Fibroblast of upper back skin (primary cell): ENCODE measurements around the gene MYT1.

Source experiments
- DNase-seq: peaks from one replicate; pipeline ENCODE4 v3.0.0-alpha.2; 2013

Gene MYT1

DNA sequence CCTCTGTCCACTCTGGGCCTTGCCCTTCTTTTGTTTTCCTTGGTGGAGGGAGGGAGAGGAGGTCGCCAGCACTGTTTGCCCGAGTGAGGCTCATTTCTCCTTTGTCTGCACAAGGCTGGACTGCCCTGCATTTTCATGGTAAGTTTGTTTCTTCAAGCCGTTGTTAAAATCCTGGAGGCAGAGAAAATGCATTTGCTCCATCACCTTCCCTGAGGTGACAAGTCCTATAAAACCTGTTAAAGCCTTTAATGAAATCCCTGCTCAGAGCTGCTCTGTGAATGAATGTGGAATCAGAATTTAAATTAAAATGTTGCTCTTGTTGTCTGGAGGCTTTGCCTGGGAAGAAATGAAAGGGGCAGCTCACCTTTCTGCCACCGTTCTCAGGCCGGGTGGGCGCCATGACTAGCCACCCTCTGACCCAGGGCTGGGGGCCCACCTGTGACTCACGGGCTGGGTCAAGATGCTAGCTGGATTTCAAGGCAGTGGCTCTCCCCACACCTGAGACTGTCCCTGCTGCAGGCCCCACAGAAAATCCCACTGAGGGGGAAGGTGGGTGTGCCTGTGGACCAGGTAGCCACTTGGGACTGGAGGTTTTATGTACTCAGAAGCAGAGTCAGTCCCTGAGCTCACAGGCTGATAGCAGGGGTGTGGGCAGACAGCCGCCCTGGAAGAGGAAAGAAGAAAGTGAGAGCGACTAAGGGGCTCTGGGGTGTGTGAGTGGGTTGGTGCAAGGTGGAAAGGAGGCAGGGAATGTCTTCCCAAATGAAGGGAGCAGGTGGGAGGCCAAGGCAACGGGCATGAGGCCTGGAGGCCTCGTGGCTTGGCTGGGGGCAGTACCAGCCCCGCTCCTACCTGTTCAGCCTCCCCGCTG, 24.0 kb upstream of the MYT1 start:
- DNase-seq, result no peak

DNA sequence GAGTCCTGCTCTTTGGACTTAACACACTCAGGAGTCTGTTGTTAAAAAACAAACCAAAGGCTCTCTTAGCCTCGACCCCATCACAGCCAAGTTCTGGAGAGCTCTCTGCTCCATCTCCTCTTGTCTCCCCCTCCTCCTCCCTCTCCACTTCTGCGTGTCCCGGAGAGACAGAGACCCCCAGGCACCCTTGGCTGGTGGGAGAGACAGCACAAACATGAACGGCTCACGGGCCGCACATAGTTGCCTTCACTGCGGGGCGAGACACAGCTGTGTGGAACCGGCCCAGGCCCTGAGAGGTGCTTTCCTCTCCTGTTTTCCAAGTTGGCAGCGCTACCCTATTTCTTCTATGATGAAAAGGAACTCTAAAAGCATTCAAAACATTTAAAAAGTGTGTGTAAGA, 23.3 kb upstream of the MYT1 start:
- DNase-seq, result no peak

DNA sequence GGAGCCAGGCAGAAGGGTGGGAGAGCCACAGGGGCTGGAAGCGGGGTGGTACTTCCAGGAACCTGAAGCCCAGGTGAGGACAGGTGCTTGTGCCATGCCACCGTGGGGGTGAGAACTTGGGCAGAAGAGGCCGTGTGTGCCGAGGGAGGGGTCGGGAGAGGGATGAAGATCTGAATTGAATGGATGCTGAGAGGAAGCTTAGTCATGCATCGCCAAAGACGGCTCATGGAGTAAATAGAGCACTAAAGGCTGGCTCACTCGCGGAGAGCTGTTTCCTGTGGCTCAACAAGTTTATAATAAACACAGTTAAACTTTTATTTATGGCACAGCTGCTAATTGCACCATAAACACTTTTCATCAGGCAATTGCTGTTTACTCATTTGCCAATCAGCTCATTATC, 21.7 kb upstream of the MYT1 start:
- DNase-seq, result no peak

DNA sequence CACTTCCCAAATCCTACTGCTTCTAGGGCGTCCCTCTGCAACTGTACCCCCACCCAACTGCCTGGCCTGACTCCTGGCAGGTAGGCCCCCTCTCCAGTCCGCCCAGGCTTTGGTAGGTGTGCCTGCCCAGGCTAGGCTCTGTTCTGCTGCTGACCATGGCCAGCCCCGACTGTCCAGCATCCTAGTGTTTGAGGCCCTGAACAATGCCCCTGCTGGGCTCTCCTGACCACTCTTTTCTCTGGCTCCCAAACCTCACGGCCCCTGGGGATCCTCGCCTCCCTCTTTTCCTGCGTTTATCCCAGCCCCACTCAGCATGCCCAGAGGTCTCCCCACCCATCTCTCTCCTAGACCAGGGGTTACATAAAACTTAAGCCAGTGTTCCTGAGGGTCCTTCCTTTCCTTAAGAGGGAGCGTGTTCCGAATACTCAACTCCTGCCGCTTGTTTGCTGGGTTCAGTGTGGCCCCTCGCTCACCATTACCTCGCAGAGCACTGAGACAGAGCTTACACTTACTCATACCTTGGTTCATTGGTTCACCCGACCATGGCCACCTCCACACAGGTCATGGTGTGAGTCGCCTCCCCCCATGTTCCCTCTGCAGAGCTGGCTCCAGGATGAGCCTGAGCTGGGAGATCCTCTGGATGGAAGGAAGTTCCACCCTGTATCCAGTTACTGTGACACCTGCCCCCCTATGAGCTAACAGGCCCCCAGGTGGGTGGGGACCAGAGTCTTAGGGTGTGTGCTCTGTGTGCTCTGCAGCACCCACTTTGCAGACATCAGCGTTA, 21.0 kb upstream of the MYT1 start:
- DNase-seq, result no peak

DNA sequence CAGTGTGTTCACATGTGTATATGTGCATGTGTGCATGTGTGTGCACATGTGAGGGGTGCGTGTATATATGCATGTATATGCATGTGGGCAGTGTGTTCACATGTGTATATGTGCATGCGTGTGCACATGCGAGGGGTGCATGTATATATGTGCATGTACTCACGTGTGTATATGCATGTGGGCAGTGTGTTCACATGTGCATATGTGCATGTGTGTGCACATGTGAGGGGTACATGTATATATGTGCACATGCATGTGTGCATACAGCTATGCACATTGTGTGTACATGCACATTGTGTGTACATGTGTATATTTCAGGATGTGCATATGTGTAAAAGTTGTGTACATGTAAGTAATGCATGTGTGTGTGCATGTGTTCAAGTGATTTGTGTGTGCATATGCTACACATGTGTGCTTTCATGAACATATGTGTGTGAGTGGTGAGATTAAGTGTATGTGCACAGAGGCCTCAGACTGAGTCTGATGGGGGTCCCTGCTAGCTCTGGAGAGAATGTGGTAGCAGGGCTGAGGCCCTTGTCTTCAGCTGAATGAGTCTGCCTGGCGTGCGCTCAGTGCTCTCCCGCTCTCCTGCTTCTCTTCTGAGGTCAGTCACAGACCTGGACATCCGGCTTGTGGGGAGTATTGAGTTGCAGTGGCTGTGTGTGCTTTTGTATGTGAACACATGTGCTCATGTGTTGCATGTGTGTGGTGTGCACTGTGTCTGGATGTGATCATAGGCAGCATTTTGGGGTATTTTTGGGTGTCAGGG, 19.9 kb upstream of the MYT1 start:
- DNase-seq, result no peak

DNA sequence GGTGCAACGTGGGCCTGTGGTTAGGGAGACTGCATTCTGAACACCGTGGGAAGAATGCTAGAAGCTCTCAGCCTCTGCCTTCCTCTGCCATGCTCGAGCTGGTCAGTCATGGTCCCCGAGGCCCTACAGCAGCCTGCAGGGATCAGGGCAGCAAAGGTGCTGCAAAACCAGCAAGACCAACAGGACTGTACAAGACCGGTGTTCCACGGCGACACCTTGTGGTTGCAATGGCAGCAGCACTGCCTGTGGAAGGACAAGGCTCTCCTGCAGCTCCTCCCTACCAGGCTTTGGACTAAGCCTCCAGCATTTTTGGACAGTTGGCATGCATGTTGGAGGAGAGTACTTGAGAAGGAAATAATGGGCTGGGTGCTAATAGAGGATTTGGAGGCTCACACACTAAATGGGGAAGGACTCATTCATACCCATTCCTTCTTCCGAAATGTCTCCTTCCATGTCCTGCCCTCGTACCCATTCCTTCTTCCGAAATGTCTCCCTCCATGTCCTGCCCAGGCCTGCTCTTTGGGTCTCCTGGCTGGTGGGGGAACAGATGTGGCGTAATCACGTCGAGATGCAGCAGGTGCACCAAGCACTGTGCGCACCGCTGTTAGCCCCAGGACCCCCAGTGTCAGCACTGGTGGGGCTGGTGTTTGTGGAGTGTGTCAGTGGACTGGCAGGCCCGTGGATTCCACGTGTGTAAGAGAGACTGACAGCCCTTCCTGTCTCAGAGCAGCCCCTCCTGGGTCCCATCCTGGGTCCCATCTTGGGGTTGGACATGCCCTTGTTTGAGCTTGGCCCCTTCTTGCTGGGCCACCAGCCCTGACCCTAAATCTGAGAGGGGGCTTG, 18.6 kb upstream of the MYT1 start:
- no peak for DNase-seq

DNA sequence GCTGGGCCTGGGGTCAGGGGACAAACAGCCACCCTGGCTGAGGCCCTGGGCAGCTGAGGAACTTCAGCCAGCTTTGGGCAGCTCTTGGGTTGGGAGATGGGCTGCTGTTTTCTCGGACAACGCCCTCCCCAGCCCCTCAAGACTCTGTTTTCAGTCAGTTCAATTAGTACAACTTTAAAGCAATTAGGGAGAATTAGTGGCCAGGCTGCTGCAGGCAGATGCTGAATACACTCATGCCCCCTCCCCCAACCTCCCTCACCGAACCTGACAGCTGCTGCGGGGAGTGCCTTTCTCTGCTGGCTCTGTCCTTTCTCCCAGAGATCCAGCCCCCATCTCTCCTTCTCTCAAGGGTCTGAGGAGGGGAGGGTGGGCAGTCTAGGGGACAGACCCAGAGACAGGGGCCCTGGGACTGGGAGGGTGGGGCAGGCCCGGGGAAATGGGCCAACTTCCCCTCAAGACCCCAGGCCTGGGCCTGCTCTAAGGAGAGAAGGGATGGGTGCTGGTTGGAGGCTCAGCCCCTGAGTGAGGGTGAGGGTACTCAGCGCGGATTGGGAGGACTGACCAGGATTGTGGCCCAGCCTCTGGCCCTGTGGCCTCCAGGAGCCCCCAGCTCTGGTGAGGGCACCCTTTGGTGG, 17.8 kb upstream of the MYT1 start:
- DNase-seq, result no peak

DNA sequence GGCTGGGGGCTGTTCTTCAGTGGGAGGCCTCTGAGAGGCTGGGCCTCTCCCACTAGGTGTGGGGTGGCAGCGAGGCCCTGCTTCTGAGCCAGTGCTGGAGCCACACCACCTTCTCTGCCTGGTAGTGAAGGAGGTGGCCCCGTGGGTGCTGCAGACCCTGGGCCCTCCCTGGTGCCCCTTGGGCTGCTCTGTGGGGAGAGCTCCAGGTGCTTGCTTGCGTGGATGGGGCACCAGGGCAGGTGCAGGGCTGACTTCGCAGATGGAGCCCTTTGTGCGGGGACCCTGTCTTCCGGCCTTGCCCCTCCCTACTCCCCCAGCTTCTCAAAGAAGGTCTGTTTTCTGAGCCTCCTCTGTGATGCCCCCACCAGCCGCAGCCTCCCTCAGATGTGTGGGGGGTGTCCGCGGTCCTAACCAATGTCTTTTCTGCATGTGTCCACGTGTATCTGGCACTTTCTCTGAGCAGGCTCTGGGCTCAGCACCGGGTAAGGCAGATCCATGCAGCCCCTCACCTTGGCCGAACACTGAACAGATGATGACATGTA, 17.2 kb upstream of the MYT1 start:
- DNase-seq, result no peak

DNA sequence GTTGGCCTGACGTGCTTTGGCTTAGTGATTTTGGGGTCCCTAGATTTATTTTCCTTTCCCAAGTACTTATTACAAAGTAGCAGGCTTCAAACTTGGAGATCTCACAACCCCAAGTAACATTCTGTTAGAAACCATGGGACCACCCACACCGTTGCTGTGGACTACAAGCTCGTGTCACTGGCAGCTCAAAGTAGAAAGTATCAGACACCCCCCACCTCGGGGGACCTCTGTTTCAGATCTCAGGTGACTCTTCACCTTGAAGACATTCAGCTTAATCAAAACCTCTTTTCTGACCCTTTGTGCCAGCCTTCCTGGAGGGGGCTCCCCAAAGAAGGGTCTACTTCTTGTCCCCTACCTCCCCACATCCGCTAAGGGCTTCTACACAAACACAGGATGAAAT, 15.7 kb upstream of the MYT1 start:
- DNase-seq, result no peak

DNA sequence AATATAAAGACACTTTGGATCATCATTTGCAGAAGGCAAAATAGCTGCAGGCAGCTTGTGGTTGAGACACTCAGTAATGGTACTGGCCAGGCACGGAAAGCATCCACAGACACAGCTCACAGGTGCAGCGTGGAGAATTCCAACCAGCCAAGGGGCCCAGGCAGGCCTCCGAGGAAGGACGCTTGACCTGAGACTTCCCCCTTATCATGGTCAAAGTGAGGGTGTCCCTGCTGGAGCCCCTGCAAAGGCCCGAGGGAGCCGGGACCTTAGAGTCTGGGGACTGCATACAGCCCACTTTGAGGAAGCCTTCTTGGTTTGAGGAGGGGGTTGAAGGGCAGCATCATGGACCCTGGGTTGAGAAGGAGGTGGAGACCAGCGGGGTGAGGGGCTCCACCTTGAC, 15.1 kb upstream of the MYT1 start:
- no peak for DNase-seq

DNA sequence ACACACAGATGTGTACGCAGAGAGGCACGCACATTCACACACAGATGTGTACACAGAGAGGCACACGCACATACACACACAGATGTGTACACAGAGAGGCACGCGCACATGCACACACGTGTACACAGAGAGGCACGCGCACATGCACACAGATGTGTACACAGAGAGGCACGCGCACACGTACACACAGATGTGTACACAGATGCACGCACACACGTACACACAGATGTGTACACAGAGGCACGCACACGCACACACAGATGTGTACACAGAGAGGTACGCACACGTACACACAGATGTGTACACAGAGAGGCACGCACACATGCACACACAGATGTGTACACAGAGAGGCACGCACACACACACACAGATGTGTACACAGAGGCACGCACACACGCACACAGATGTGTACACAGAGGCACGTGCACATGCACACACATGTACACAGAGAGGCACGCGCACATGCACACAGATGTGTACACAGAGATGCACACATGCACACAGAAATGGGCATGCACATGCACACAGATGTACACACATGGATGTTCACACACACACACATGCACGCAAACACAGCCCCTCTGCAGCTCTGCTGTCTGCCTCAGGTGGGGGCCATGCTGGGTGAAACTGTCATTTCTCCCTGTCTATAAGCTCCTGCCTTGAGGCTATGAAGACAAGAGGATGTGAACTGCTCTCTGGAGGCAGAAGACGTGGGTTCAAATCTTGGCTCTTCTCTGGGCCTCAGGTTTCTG, 14.3 kb upstream of the MYT1 start:
- no peak for DNase-seq

DNA sequence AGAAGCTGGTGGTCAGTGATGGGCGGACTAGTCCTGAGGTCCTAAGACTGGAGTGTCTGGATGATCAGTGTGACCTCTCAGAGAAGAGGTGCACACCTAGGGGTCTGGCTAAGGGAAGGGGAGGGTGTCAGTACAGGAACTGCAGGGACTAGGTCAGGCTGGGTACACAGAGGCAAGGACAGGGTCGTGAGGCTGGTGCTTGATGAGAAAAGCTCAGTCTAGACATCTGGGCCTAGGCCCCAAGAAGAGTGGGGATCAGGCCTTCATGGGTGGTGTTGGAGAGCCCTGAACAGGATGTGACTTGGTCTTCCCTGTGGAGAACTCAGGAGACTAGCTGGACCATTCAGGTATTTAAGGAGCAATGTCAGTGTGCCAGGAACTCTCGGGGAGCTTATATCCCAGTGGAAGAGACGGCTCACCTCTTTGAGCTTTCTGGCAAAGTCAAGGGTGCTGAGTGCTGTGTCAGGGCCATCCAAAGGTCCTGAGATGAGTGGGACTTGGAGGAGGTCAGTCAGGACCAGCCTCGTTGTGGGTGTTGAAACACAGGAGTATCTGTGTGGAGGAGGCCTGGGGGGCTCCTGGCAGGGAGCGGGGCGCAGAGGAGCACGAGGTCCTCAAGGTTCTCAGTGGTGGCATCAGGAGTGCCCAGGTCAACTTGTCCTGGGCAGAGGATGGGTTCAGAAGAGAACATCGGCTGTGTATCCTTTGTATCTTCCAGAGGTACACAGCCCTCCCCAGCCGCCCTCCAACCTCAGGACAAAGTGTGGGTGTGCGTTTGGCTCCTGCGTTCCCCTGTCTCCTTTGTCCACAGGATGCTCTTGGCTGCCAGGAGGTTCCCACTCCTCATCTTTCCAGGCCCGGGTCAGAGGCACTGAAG, 13.3 kb upstream of the MYT1 start:
- no peak for DNase-seq

DNA sequence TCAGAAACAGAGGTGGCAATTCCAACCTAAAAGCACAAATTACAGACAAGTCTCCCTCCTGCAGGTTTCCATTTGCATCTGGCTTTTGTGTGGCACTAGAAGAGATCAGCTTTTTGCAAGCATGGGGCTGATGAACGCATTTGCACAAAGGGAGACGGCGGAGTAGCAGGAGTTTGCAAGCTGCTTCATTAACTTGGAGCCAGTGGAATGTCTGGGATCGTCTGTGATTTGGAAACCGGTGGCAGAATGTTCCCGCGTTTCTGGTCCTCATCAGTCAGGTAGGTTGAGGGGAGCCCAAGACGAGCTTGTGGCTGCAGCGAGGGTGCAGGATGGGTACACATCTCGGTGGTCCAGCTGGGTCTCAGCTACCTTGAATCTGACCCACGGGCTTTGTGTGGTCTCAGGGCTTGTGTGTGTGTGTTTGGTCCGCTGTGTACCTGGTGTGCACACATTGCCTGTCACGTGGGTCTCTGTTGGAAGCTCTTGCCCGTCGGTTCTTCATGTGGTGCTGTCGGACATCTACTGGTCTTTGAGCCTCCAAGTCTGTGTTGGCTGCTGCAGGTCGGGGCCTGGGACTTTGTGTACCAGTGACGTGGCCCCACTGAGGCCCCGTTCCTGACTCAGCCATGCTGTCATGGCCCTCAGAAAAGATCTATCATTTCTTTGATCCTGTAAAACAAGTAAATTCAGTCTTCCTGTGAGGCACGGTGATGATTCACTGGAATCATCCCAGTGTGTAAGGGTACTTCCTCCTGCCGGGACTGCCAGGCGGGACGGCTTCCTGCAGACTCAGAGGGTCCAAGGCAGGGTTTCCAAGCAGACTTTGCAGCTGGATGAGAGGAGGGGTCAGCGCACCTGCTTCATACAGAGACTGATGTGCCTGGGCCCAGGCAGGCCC, 12.4 kb upstream of the MYT1 start:
- peak; percentile 10 for DNase-seq

DNA sequence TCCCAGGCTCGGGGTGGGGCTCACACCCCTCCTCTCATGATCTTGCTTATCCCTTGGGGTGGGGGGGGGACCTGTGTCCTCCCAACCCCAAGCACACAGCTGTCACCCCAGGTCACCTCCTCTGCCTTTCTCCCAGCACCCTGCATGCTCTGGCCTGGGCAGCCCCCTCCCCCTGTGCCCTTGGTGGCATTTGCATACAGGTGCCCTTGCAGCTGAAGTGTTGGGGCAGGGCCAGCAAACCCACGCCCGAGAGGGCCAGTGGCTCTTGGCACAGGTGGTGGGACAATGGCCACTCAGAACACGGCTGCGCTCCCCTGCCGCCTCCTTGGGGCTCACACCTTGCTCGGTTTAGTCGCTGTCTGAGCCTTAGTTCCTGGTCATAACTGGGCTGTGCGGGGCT, 11.3 kb upstream of the MYT1 start:
- no peak for DNase-seq

DNA sequence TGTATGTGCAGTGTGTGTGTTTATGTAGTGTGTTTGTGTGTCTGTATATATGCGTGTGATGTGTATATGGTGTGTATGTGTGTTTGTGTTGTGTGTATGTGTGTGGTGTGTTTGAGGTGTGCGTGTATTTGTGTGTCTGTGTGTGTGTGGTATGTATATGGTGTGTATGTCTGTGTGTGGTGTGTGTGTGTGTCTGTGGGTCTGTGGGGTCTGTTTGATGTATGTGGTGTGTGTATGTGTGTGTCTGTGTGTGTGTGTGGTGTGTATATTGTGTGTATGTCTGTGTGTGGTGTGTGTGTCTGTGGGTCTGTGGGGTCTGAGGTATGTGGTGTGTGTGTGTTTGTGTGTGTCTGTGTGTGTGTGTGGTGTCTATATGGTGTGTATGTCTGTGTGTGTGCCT, 10.8 kb upstream of the MYT1 start:
- DNase-seq, result no peak

DNA sequence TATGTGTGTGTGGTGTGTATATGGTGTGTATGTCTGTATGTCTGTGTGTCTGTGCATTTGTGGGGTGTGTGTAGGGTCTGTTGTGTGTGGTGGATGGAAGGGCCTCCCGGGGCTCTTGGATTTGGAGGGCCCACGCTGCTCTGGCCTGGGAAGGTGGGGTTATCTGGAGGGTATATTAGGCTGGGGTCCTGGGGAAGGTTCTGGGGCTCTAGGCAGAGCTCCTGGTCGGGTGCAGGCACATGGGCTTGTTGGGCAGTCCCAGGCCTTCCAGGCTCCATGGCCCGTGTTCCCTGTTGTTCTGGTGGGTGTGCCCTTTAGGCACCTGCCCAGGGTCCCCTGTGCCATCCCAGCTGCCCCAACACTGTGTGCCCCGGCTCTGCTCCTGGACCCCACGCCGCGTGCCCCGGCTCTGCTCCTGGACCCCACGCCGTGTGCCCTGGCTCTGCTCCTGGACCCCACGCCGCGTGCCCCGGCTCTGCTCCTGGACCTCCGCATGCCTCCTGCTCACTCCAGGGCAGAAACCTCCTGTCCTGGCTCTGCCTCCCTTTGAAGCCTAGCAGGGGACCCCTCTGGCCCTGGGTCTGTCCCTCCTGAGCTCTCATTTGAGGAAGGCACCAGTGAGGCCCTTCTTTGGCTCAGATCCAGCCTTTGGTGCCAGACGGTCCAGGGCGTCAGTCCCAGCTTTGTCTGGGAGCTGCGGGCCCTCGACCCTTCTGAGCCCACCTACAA, 10.2 kb upstream of the MYT1 start:
- no peak for DNase-seq

DNA sequence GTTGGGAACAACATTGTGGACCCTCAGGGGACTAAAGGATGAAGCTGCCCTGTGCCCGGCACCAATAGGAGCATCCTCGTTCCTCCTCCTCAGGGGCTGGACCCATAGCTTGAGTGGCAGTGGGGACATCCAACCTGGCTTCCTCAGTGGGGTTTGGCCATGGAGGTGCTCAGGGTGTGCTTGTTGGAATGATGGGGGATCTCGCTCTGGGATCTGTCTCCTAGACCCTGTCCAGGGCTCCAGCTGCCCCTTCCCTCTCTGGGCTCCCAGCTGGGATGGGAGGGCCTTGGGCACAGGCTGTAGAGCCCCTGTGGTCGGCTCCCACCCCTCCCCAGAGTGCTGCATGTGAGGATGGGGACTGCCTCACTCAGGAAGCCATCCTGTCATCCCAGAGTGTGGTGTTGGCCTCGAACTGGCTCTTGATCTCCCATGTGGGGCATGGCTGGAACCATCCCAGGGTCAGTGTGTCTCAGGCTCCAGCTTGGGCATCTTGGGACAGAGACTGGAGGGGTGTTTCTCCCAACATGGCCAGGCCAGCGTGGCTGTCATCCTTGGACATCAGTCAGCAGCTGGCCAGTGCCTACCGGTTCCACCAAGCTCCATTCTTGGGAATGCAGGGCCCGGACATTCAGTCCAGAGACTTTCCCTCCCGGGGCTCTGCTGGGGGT, 9.5 kb upstream of the MYT1 start:
- DNase-seq, result no peak
